Neural cell (in vitro differentiated cells): ENCODE results near the gene GATA6.

Experiments
- CTCF ChIP-seq: fragments of 450-650 bp; IDR thresholded peaks from 2 replicates; pipeline ENCODE4 v1.5.1; 2014; ENCODE audit warnings: antibody characterized with exemption, mild to moderate bottlenecking, moderate library complexity; ENCODE audit not compliant: poor library complexity, severe bottlenecking
- EP300 ChIP-seq: fragments of 450-650 bp; conservative IDR thresholded peaks from 2 replicates; pipeline ENCODE4 v1.6.1; 2014; ENCODE audit warnings: antibody characterized with exemption, mild to moderate bottlenecking, moderate library complexity; ENCODE audit not compliant: poor library complexity, severe bottlenecking
- MXI1 ChIP-seq: fragments of 450-650 bp; conservative IDR thresholded peaks from 2 replicates; pipeline ENCODE4 v1.6.1; 2014; ENCODE audit warnings: antibody characterized with exemption, mild to moderate bottlenecking; ENCODE audit not compliant: poor library complexity, severe bottlenecking
- SMC3 ChIP-seq: fragments of 450-650 bp; conservative IDR thresholded peaks from 2 replicates; pipeline ENCODE4 v1.6.1; 2014; ENCODE audit warnings: antibody characterized with exemption, mild to moderate bottlenecking, moderate library complexity; ENCODE audit not compliant: poor library complexity

DNA sequence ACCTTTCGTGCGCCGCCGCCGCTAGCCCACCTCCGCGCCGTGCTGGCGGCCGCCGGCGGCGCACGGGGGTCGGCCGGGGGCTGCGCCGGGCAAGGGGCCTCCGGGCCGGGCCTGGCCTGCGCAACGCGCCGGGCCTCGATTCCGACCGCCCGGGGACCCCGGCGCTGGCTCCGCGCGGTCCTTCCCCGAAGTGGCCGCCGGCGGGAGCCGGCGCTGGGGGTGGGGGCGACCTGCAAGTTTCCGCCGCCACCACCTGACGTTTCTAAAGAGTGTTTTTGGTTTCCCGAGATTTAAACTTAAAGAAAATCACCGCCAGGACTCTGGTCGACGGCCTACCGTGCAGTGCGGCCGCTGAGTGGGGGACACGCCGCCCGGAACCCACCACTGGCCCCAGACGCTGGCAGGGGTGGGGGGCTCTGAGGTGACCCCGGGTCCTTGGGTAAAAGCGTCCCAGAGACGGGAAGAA lies 3.8 kb upstream of the GATA6 start:
- TF ChIP-seq CTCF (no peak), MXI1 (no peak), SMC3 (no peak), EP300 (no peak)
